Stimulated activated CD4-positive, alpha-beta T cell treated with anti-CD3 and anti-CD28 coated beads, TNF-alpha, amount 100 ng/mL, for 48 hours (primary cell): ENCODE results near the gene DGLUCY.
"Not testable (repeated sequence)": the region's sequence is repeated elsewhere in the genome, so short reads cannot be mapped to it uniquely, and the experiment has no call there.

Source experiments
- DNase-seq, 3 donors: peaks; one replicate each; pipeline ENCODE4 v3.0.0-alpha.2; 2020; ENCODE audit warnings: low read depth in 3 of 3

Gene DGLUCY

GRCh38 chr14:91207008-91207407 is 93.1 kb downstream of the DGLUCY start:
- no peak for DNase-seq

GRCh38 chr14:91211017-91211416 is 97.1 kb downstream of the DGLUCY start:
- DNase-seq = no peak

GRCh38 chr14:91214306-91214705 is 100.4 kb downstream of the DGLUCY start:
- no peak for DNase-seq

GRCh38 chr14:91215381-91215780 is 101.5 kb downstream of the DGLUCY start:
- DNase-seq = no peak

GRCh38 chr14:91216731-91217226 is 102.9 kb downstream of the DGLUCY start:
- DNase-seq = no peak

GRCh38 chr14:91218014-91218413 is 104.1 kb downstream of the DGLUCY start:
- DNase-seq = no peak

- no peak for DNase-seq
Measured at GRCh38 chr14:91219517-91220389, 105.9 kb downstream of the DGLUCY start.

- no peak for DNase-seq
Measured at GRCh38 chr14:91220581-91221000, 106.7 kb downstream of the DGLUCY start.

GRCh38 chr14:91221270-91221669 is 107.4 kb downstream of the DGLUCY start:
- no peak for DNase-seq

- DNase-seq = no peak
Measured at GRCh38 chr14:91223028-91223783, 109.3 kb downstream of the DGLUCY start.

- no peak for DNase-seq
Measured at GRCh38 chr14:91225025-91225424, 111.2 kb downstream of the DGLUCY start.

GRCh38 chr14:91226360-91226759 is 112.5 kb downstream of the DGLUCY start:
- DNase-seq = not testable (repeated sequence)

GRCh38 chr14:91227183-91227628 is 113.3 kb downstream of the DGLUCY start:
- no peak for DNase-seq

- peak; percentile 75 to 89 (median 78) for DNase-seq
Measured at GRCh38 chr14:91228112-91229004, 114.5 kb downstream of the DGLUCY start.

- no peak for DNase-seq
Measured at GRCh38 chr14:91229005-91229382, 115.1 kb downstream of the DGLUCY start.

GRCh38 chr14:91229743-91230200 is 115.9 kb downstream of the DGLUCY start:
- peak in 1 of 3 donors; percentile 52 for DNase-seq

GRCh38 chr14:91230397-91231035 is 116.6 kb downstream of the DGLUCY start:
- DNase-seq = no peak

- DNase-seq = no peak
Measured at GRCh38 chr14:91231446-91231845, 117.6 kb downstream of the DGLUCY start.

- DNase-seq = no peak
Measured at GRCh38 chr14:91232052-91232451, 118.2 kb downstream of the DGLUCY start.

- DNase-seq = no peak
Measured at GRCh38 chr14:91232603-91233002, 118.7 kb downstream of the DGLUCY start.
